Fibroblast of pulmonary artery (primary cell): Measurements from ENCODE around the gene PPIL1.

Experiments
- DNase-seq: peaks from one replicate; pipeline ENCODE4 v3.0.0-alpha.2; 2010; ENCODE audit warnings: low read depth
- H3K4me3 ChIP-seq: replicated peaks from 2 replicates; pipeline ENCODE4 v1.5.1; 2011; ENCODE audit warnings: low read depth, mild to moderate bottlenecking, control low read depth, low read length, moderate library complexity
- TF ChIP-seq, protein P1 (sequence below): IDR thresholded peaks from 2 replicates; pipeline ENCODE4 v1.5.1; 2011; ENCODE audit warnings: mild to moderate bottlenecking, control low read depth, low read length, inconsistent platforms; ENCODE audit errors: missing control alignments

The PPIL1 gene

DNA sequence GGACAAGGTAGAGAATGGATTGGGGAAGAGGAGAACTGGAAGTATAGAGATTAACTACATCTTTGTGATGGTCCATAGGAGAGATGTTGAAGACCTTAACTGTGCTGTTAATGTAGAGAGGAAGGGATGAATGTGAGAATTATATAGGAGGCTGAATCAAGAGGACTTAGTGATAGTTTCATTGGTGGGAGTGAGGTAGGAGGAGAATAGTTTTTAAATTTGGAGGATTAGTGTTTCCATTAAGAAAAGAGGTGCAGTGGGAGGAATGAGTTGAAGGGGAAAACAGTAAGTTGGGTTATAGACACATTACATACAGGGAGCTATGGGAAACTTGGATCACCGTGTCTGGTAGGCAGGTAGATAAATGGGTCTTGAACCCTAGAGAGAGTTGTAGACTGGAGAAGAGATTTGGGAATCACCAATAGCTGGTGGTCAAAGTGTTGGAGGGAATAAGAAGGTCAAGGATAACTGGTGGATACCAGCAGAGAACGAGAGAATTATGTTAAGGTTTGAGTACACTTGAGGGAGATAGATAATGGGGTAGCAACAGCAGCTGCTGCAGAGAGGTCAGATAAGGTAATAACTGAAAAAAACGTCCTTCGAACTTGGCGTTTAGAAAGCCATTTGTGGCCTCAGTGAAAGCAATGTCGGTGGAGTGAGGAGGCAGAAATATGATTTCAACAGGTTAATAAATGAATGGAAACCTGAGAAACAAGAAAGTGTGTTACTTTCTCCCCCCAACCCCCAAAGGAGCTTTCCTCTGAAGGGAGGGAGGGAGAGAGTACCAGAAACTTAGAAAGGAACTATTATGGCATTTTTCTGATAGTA is 14.3 kb upstream of the PPIL1 start:
- no peak overlapping the region for H3K4me3 ChIP-seq
- no peak for DNase-seq
- TF ChIP-seq, protein P1, sequence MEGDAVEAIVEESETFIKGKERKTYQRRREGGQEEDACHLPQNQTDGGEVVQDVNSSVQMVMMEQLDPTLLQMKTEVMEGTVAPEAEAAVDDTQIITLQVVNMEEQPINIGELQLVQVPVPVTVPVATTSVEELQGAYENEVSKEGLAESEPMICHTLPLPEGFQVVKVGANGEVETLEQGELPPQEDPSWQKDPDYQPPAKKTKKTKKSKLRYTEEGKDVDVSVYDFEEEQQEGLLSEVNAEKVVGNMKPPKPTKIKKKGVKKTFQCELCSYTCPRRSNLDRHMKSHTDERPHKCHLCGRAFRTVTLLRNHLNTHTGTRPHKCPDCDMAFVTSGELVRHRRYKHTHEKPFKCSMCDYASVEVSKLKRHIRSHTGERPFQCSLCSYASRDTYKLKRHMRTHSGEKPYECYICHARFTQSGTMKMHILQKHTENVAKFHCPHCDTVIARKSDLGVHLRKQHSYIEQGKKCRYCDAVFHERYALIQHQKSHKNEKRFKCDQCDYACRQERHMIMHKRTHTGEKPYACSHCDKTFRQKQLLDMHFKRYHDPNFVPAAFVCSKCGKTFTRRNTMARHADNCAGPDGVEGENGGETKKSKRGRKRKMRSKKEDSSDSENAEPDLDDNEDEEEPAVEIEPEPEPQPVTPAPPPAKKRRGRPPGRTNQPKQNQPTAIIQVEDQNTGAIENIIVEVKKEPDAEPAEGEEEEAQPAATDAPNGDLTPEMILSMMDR: no peak

DNA sequence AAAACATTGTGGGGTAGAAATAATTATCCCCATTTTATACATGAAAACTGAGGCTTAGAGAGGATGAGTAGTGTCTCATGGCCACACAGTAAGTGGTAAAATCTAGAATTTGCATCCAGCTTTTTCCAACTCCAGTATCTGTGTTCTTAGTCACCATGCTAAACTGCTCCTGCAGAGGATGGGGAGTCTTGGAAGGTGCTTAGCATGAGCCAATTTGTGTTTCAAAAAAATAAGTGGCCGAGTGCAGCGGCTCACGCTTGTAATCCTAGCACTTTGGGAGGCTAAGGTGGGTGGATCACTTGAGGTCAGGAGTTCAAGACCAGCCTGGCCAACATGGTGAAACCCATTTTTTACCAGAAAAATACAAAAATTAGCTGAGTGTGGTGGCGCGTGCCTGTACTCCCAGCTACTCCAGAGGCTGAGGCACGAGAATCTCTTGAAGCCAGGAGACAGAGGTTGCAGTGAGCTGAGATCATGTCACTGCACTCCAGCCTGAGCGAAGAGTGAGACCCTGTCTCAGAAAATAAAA is 13.6 kb upstream of the PPIL1 start:
- TF ChIP-seq, protein P1: no peak
- H3K4me3 ChIP-seq: no peak overlapping the region
- DNase-seq: no peak

DNA sequence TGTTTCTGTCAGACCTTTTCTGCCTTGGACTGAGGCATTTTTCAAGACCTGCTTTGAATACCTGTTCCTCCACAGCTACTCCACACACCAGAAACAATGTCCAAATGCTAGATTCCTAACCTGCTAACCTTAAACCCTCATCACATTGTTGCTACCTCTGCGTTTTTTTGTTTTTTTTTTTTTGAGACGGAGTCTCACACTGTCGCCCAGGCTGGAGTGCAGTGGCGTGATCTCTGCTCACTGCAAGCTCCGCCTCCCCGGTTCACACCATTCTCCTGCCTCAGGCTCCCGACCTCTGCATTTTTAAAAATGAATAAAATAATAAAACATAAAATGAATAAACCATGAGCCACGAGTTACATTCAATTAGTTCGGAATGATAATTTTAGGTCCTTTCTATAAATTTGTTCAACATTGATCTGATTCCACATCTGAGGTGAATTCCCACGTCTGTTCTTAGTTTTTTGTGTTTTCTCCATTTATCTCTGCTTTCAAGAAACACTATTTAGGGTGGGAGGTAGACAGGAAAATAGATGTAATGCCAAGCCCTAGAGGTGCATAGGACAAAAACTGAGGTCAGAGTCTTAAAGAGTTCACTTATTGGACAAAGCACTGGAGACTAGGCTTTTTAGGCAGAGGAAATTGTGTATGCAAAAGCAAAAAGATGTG is 12.5 kb upstream of the PPIL1 start:
- peak overlapping the region; percentile 95 for H3K4me3 ChIP-seq
- TF ChIP-seq, protein P1: no peak

DNA sequence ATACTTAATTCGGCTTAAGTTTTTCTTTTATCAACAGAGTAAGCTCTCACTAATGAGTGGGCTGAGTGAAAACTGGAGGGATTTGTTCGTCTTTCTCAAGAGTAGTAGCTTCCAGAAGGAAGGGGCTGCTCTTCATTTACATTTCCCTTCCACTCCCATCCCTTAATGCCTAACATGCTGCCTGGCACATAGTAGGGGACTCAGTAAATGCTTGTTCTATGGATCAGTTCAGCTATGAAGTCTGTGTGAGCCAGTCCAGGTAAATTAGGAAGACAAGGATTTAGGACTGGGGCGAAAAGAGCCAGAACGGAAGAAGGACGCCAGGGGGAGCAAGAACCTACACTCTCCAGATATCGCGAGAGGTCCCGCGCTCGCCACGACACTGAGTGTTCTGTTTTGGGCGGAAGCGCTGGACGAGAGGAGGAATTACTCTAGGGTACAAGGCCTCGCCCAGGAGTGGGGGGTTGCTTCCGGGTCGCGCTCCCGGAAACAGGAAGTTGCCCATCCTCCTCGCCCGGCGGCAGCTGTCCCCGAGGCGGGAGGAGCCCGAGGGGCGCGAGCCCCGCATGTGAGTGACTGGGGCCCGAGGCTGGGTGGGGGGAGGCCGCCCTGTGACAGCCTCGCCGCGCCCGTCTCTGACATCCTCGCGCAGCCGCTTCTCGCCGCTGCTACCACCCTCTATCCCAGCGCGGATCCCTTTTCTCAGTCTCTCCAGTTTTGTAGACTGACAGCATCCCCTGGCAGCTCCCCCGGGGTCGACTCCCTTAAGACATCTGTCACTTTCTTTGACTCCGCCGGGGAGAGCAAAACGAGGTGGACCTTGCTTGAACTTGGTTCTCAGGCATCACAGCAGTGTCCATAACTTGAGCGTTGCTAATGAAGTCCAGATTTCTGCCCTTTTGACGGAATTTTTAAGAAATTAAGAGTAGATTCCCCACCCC is 11.1 kb upstream of the PPIL1 start, which contains the start of gene C6orf89:
TSS of gene C6orf89 (plus strand) at position 492 of the 941 bp plus-strand sequence. CDS start 13,493 bp downstream, outside the sequence.
- TF ChIP-seq, protein P1: peak; percentile 88
- H3K4me3 ChIP-seq: peak within 1 kb of the TSS; percentile 95
- peak; percentile 98 for DNase-seq

More for the DNA sequence above, 12.5 kb upstream of the PPIL1 start:
- DNase-seq: no peak

DNA sequence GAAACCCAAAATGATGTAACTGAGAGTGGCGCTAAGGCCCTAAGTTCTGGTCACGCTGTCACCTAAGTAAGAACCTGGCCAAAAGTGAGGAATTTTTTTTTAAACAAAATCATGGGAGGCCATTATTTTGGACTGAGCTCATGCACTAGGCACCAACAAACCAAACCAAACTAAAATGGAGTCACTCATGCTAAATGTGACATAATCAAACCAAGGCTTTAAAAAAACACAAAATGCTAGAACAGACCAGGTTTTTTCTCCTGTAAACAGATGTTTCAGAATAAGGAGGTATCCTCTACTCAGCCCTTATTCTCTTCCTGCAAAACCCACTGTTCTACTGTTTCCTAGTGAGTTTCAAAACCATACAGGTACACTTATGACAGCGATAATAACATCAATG is 10.0 kb upstream of the PPIL1 start:
- TF ChIP-seq, protein P1: no peak
- no peak overlapping the region for H3K4me3 ChIP-seq
- no peak for DNase-seq

DNA sequence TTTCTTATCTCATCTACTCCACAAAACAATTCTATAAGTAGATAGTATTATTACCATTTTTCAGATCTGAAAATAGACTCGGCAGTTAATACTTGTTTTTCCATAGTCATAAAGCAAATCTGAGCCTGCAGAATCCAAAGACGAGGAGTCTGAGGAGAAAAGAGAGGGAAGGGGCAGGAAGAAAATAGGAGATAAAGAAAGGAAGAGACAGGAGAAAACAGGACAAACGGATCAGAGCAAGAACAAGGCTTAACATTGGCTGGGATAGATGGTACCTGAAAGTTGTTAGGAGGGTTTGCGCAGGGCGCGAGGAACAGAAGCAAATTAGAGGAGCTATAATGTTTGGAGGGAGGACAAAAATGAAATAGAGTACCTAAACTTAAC is 639 bp upstream of the PPIL1 start:
- DNase-seq: no peak
- peak overlapping the region; percentile 98 for H3K4me3 ChIP-seq
- TF ChIP-seq, protein P1: no peak
